Sigmoid colon (tissue), 3 donors: Measurements from ENCODE around the gene OR10H2.

Experiments used
- POLR2A ChIP-seq, 2 donors: fragments of 450-650 bp; IDR thresholded peaks; one replicate each; pipeline ENCODE4 v1.6.1; 2016; ENCODE audit warnings: antibody characterized with exemption in 2 of 2, mild to moderate bottlenecking in 2 of 2, moderate library complexity in 2 of 2
- TF ChIP-seq, protein P1 (sequence below), 4 experiments: fragments of 450-650 bp in 3 of 4; fragments of 200-600 bp in 1 of 4; IDR thresholded peaks; one replicate each; pipeline ENCODE4 v1.5.1; 2016 to 2019; ENCODE audit warnings: antibody characterized with exemption in 4 of 4, mild to moderate bottlenecking in 3 of 4, moderate library complexity in 2 of 4

DNA sequence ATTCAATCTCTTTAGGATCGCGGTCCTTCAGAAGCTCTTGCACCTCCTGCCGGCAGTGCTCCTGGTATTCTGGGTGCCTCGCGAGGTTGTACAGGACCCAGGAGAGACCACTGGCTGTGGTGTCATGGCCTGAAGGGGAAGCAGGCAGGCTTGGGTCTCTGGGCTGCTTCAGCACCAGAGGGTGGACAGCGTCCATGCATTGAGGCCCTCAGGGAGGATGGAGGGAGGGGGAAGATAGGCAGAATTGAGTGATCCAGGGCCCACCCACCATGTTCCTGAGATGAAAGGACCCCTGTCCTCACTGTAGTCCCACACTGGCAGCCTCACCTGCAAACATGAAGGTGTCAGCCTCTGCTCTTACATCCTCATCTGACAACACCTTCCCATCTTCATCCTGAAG is 41.8 kb downstream of the OR10H2 start:
- TF ChIP-seq POLR2A (IDR thresholded peaks at IDR 0.05): no peak
- TF ChIP-seq, protein P1, sequence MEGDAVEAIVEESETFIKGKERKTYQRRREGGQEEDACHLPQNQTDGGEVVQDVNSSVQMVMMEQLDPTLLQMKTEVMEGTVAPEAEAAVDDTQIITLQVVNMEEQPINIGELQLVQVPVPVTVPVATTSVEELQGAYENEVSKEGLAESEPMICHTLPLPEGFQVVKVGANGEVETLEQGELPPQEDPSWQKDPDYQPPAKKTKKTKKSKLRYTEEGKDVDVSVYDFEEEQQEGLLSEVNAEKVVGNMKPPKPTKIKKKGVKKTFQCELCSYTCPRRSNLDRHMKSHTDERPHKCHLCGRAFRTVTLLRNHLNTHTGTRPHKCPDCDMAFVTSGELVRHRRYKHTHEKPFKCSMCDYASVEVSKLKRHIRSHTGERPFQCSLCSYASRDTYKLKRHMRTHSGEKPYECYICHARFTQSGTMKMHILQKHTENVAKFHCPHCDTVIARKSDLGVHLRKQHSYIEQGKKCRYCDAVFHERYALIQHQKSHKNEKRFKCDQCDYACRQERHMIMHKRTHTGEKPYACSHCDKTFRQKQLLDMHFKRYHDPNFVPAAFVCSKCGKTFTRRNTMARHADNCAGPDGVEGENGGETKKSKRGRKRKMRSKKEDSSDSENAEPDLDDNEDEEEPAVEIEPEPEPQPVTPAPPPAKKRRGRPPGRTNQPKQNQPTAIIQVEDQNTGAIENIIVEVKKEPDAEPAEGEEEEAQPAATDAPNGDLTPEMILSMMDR (IDR thresholded peaks at IDR 0.05): no peak
